Lower leg skin (tissue), 3 donors: ENCODE results near the gene TCF15.

Experiments
- CTCF ChIP-seq, 3 donors: fragments of 450-650 bp; IDR thresholded peaks; one replicate each; pipeline ENCODE4 v1.5.1; 2016; ENCODE audit warnings: antibody characterized with exemption in 3 of 3, mild to moderate bottlenecking in 3 of 3, moderate library complexity in 2 of 3
- POLR2A ChIP-seq, 2 donors: fragments of 450-650 bp; IDR thresholded peaks; one replicate each; pipeline ENCODE4 v1.6.1; 2016 to 2017; ENCODE audit warnings: antibody characterized with exemption in 2 of 2, mild to moderate bottlenecking in 1 of 2, moderate library complexity in 1 of 2

- TF ChIP-seq CTCF (IDR thresholded peaks at IDR 0.05) = no peak
- no peak for TF ChIP-seq POLR2A (IDR thresholded peaks at IDR 0.05)
Measured at GRCh38 chr20:642398-643174, 32.5 kb upstream of the TCF15 start.
